22Rv1 (cell line): ENCODE results near the gene MAP3K21.

Source experiments
- CTCF ChIP-seq: fragments of 450-650 bp; IDR thresholded peaks from 2 replicates; pipeline ENCODE4 v1.5.1; 2017; ENCODE audit warnings: mild to moderate bottlenecking
- ZFX ChIP-seq: fragments of 450-650 bp; IDR thresholded peaks from 2 replicates; pipeline ENCODE4 v1.6.1; 2017; ENCODE audit warnings: antibody characterized with exemption, borderline replicate concordance

- TF ChIP-seq CTCF = no peak
- TF ChIP-seq ZFX = no peak
Measured at GRCh38 chr1:233290396-233291034, 37.0 kb upstream of the MAP3K21 start.
